HEK293T (cell line): ENCODE results near the gene HKDC1.

Experiments
- ARNT ChIP-seq: fragments of 450-650 bp; IDR thresholded peaks from 2 replicates; pipeline ENCODE4 v1.6.1; 2017; ENCODE audit warnings: mild to moderate bottlenecking
- FOXA1 ChIP-seq: fragments of 450-650 bp; IDR thresholded peaks from 2 replicates; pipeline ENCODE4 v1.6.1; 2016; ENCODE audit warnings: mild to moderate bottlenecking
- L3MBTL2 ChIP-seq: fragments of 450-650 bp; conservative IDR thresholded peaks from 2 replicates; pipeline ENCODE4 v1.6.1; 2016; ENCODE audit warnings: mild to moderate bottlenecking
- SP1 ChIP-seq: fragments of 450-650 bp; IDR thresholded peaks from 2 replicates; pipeline ENCODE4 v1.6.1; 2017
- ZNF384 ChIP-seq: fragments of 450-650 bp; IDR thresholded peaks from 2 replicates; pipeline ENCODE4 v1.6.1; 2016

- TF ChIP-seq L3MBTL2 (no peak), FOXA1 (no peak), ARNT (no peak), SP1 (no peak), ZNF384 (no peak)
Measured at GRCh38 chr10:69186524-69186923, 33.6 kb upstream of the HKDC1 start.
